Spleen (tissue), 11 donors: ENCODE results near the gene MYO1D. TPM values are rescaled to one million over a fixed set of nuclear protein-coding genes. Genes with fewer than 3 reads are reported as not detected.

ENCODE experiments used
- DNase-seq: peaks from one replicate; pipeline ENCODE4 v3.0.0-alpha.2; 2020
- H3K27ac ChIP-seq, 8 donors: fragments of 200-600 bp; sonication (generic) in 7 of 8; 1 replicate in 4 of 8; 2 replicates in 4 of 8; pipeline versions ENCODE4 v1.5.0 to v1.8.0; 2016 to 2021; ENCODE audit warnings: inconsistent platforms in 4 of 8, mild to moderate bottlenecking in 4 of 8, moderate library complexity in 1 of 8
- H3K27me3 ChIP-seq, 7 donors: fragments of 200-600 bp; sonication (generic) in 6 of 7; replicated peaks in 1 of 7; 1 replicate in 4 of 7; 2 replicates in 3 of 7; pipeline versions ENCODE4 v1.5.0 to v1.8.0; 2016 to 2021; ENCODE audit warnings: inconsistent platforms in 3 of 7, mild to moderate bottlenecking in 1 of 7
- H3K36me3 ChIP-seq, 6 donors: fragments of 200-600 bp; sonication (generic) in 5 of 6; 1 replicate in 4 of 6; 2 replicates in 2 of 6; pipeline versions ENCODE4 v1.5.0 to v1.8.0; 2016 to 2021; ENCODE audit warnings: inconsistent platforms in 2 of 6
- H3K4me1 ChIP-seq, 6 donors: fragments of 200-600 bp; sonication (generic) in 5 of 6; 1 replicate in 3 of 6; 2 replicates in 3 of 6; pipeline versions ENCODE4 v1.5.0 to v1.8.0; 2016 to 2021; ENCODE audit warnings: inconsistent platforms in 3 of 6
- H3K4me3 ChIP-seq, 8 donors: fragments of 200-600 bp; sonication (generic) in 7 of 8; 1 replicate in 4 of 8; 2 replicates in 4 of 8; pipeline versions ENCODE4 v1.5.0 to v1.8.0; 2016 to 2021; ENCODE audit warnings: inconsistent platforms in 4 of 8, mild to moderate bottlenecking in 4 of 8, moderate library complexity in 2 of 8
- H3K9me3 ChIP-seq, 8 donors: fragments of 200-600 bp; sonication (generic) in 7 of 8; 1 replicate in 4 of 8; 2 replicates in 4 of 8; pipeline versions ENCODE4 v1.5.0 to v1.8.0; 2016 to 2021; ENCODE audit warnings: inconsistent platforms in 4 of 8
- POLR2A ChIP-seq, 3 donors: fragments of 450-650 bp; IDR thresholded peaks; one replicate each; pipeline ENCODE4 v1.5.1; 2017; ENCODE audit warnings: antibody characterized with exemption in 3 of 3, mild to moderate bottlenecking in 1 of 3
- POLR2AphosphoS5 ChIP-seq, 3 donors: sonication (generic); formaldehyde crosslinking; IDR thresholded peaks; one replicate each; pipeline ENCODE4 v1.5.1; 2017; ENCODE audit warnings: antibody characterized with exemption in 3 of 3
- WGBS, 5 donors: extraction: QIAGEN DNeasy Blood & Tissue Kit in 3 of 5; methylation state at CpG; one replicate each; pipeline versions ENCODE4 v1.1.5 to v1.1.7; 2013 to 2018; 5-methylcytosine and 5-hydroxymethylcytosine counted together
- intact Hi-C: fragments of 100-400 bp; cut with DNase I; formaldehyde crosslinking; loops from one replicate; pipeline ENCODE4 v1.15.0; 2023; ENCODE audit warnings: low total_unique reads
- polyA plus RNA-seq, 3 donors: library from polyadenylated mRNA; stranded (reverse); fragments of 200-250 nt; gene quantifications; one replicate each; pipeline ENCODE4 v1.2.1, GENCODE V29; 2013
- total RNA-seq, 7 donors: library from RNA; depleted of rRNA in 3 of 7; stranded (reverse); fragments of >200 nt in 3 of 7; fragmentation: NEBNext Ultra II Directional in 4 of 7; extraction: Animal tissue kit (Norgen Biotek cat#: 25700) in 4 of 7; gene quantifications; one replicate each; pipeline versions ENCODE4 v1.1.0 to v1.2.1, GENCODE V29; 2016 to 2021
- TF ChIP-seq, protein P1 (sequence below), 11 experiments: fragments of 200-600 bp in 7 of 11; fragments of 450-650 bp in 4 of 11; sonication (generic) in 4 of 11; IDR thresholded peaks in 8 of 11; conservative IDR thresholded peaks in 3 of 11; 1 replicate in 7 of 11; 2 replicates in 4 of 11; pipeline versions ENCODE4 v1.4.0 to v1.8.0; 2016 to 2021; ENCODE audit warnings: antibody characterized with exemption in 11 of 11, inconsistent platforms in 4 of 11, mild to moderate bottlenecking in 1 of 11
- donor health status: healthy with polysubstance abuse.
- donor health status: DM: no; HTN: no; CAD: no; lungs with moderate emphysema.
- donor health status: DM: no; HTN: no; CAD: no.
- donor health status: Bipolar disorder and iron deficiency.
- donor health status: healthy.
- donor health status: DM: no; HTN: no; CAD: no.
- donor health status: DM: yes; HTN: yes; CAD: no.

MYO1D gene
- total and polyA plus RNA-seq, 10 donors = 2.3 to 36.4 (median 23.4) TPM

GRCh38 chr17:32496395-32497073, 380.4 kb downstream of the MYO1D start:
- Histone ChIP-seq H3K36me3 (peaks cover 0 to 1% (median 0%) of the 10 kb centered on the region in 6 donors), H3K4me1 (peaks cover 36 to 62% (median 50%) of the 10 kb centered on the region in 6 donors), H3K27me3 (no peaks in the 10 kb centered on the region), H3K27ac (peak overlapping the region in 3 of 8 donors; percentile 16 to 92 (median 88)), H3K4me3 (no peak overlapping the region), H3K9me3 (no peaks in the 10 kb centered on the region)
- 84 to 89% (median 87%) methylated on average over 14 to 16 of the region's 16 CpGs for WGBS, 5 donors
- TF ChIP-seq POLR2AphosphoS5 (IDR thresholded peaks at IDR 0.05) (no peak), POLR2A (IDR thresholded peaks at IDR 0.05) (no peak)
- TF ChIP-seq, protein P1, sequence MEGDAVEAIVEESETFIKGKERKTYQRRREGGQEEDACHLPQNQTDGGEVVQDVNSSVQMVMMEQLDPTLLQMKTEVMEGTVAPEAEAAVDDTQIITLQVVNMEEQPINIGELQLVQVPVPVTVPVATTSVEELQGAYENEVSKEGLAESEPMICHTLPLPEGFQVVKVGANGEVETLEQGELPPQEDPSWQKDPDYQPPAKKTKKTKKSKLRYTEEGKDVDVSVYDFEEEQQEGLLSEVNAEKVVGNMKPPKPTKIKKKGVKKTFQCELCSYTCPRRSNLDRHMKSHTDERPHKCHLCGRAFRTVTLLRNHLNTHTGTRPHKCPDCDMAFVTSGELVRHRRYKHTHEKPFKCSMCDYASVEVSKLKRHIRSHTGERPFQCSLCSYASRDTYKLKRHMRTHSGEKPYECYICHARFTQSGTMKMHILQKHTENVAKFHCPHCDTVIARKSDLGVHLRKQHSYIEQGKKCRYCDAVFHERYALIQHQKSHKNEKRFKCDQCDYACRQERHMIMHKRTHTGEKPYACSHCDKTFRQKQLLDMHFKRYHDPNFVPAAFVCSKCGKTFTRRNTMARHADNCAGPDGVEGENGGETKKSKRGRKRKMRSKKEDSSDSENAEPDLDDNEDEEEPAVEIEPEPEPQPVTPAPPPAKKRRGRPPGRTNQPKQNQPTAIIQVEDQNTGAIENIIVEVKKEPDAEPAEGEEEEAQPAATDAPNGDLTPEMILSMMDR (IDR thresholded peaks at IDR 0.05 in 8 of 11, conservative IDR thresholded peaks at IDR 0.05 in 3 of 11) = no peak
- intact Hi-C loops = no loop called here
- DNase-seq = no peak

- Histone ChIP-seq H3K4me3 (peak overlapping the region in 2 of 8 donors; percentile 3 to 30), H3K4me1 (peaks cover 39 to 72% (median 59%) of the 10 kb centered on the region in 6 donors)
- DNase-seq = peak; percentile 88
Observed at GRCh38 chr17:32495359-32496231, 381.3 kb downstream of the MYO1D start.

GRCh38 chr17:32494621-32495358, 382.1 kb downstream of the MYO1D start:
- H3K4me3 ChIP-seq = peak overlapping the region in 2 of 8 donors; percentile 3 to 30
- TF ChIP-seq, protein P1 (IDR thresholded peaks at IDR 0.05 in 8 of 11, conservative IDR thresholded peaks at IDR 0.05 in 3 of 11) = no peak
- TF ChIP-seq POLR2AphosphoS5 (IDR thresholded peaks at IDR 0.05) = peak in 1 of 3 donors; percentile 13
- H3K27me3 ChIP-seq = no peaks in the 10 kb centered on the region
- peaks cover 0 to 19% (median 4%) of the 10 kb centered on the region in 6 donors for H3K36me3 ChIP-seq
- peak overlapping the region in 6 of 8 donors; percentile 15 to 92 (median 74) for H3K27ac ChIP-seq
- intact Hi-C loops = no loop called here
- peaks cover 45 to 80% (median 66%) of the 10 kb centered on the region in 6 donors for H3K4me1 ChIP-seq
- H3K9me3 ChIP-seq = no peaks in the 10 kb centered on the region
- 83 to 90% (median 87%) methylated on average over 22 to 34 of the region's 34 CpGs for WGBS, 5 donors
- DNase-seq = peak; percentile 80

More at GRCh38 chr17:32495359-32496231, 381.3 kb downstream of the MYO1D start:
- 50 to 66% (median 53%) methylated on average over 26 to 45 of the region's 45 CpGs for WGBS, 5 donors
- intact Hi-C loops = no loop called here
- peak overlapping the region in 7 of 8 donors; percentile 15 to 92 (median 59) for H3K27ac ChIP-seq
- TF ChIP-seq, protein P1 (IDR thresholded peaks at IDR 0.05 in 8 of 11, conservative IDR thresholded peaks at IDR 0.05 in 3 of 11) = no peak
- peak in 2 of 3 donors; percentile 60 to 63 for TF ChIP-seq POLR2AphosphoS5 (IDR thresholded peaks at IDR 0.05)
- no peaks in the 10 kb centered on the region for H3K27me3 ChIP-seq
- H3K9me3 ChIP-seq = no peaks in the 10 kb centered on the region
- H3K36me3 ChIP-seq = peaks cover 0 to 11% (median 0%) of the 10 kb centered on the region in 6 donors
